ENCODE data around the gene CDKAL1.

The CDKAL1 gene

GRCh38 chr6:21199262-21199661 lies 665.0 kb downstream of the CDKAL1 start:
- no peak for DNase-seq

- no peak for DNase-seq
These were observed 666.0 kb downstream of the CDKAL1 start for GRCh38 chr6:21200134-21200870.

GRCh38 chr6:21201187-21201586 lies 666.9 kb downstream of the CDKAL1 start:
- DNase-seq = no peak

GRCh38 chr6:21201637-21202350 lies 667.5 kb downstream of the CDKAL1 start:
- no peak for DNase-seq

GRCh38 chr6:21202521-21202920 lies 668.3 kb downstream of the CDKAL1 start:
- DNase-seq = no peak

- DNase-seq = no peak
These were observed 670.7 kb downstream of the CDKAL1 start for GRCh38 chr6:21204951-21205350.

- DNase-seq = no peak
These were observed 674.0 kb downstream of the CDKAL1 start for GRCh38 chr6:21208081-21208795.

GRCh38 chr6:21208796-21209186 lies 674.5 kb downstream of the CDKAL1 start:
- no peak for DNase-seq

- DNase-seq = no peak
These were observed 679.2 kb downstream of the CDKAL1 start for GRCh38 chr6:21213492-21213891.

GRCh38 chr6:21214738-21215448 lies 680.6 kb downstream of the CDKAL1 start:
- no peak for DNase-seq

GRCh38 chr6:21219241-21219640 lies 685.0 kb downstream of the CDKAL1 start:
- no peak for DNase-seq

- no peak for DNase-seq
These were observed 685.6 kb downstream of the CDKAL1 start for GRCh38 chr6:21219856-21220255.

- no peak for DNase-seq
These were observed 686.2 kb downstream of the CDKAL1 start for GRCh38 chr6:21220271-21220987.

- DNase-seq = no peak
These were observed 688.4 kb downstream of the CDKAL1 start for GRCh38 chr6:21222656-21223055.

GRCh38 chr6:21225912-21226311 lies 691.7 kb downstream of the CDKAL1 start:
- DNase-seq = no peak

- no peak for DNase-seq
These were observed 693.2 kb downstream of the CDKAL1 start for GRCh38 chr6:21227486-21227885.

- DNase-seq = no peak
These were observed 694.2 kb downstream of the CDKAL1 start for GRCh38 chr6:21228411-21228810.

GRCh38 chr6:21228876-21229460 lies 694.7 kb downstream of the CDKAL1 start:
- DNase-seq = no peak

GRCh38 chr6:21230536-21230935 lies 696.3 kb downstream of the CDKAL1 start:
- DNase-seq = no peak

- no peak for DNase-seq
These were observed 700.9 kb downstream of the CDKAL1 start for GRCh38 chr6:21235162-21235561.

- no peak for DNase-seq
These were observed 704.0 kb downstream of the CDKAL1 start for GRCh38 chr6:21238208-21238607.

- DNase-seq = no peak
These were observed 706.5 kb downstream of the CDKAL1 start for GRCh38 chr6:21240709-21241108.

All from activated gamma-delta T cell (primary cell).